GM12878 (cell line): Measurements from ENCODE around the gene GBA3. TPM values are rescaled to one million over a fixed set of nuclear protein-coding genes. Genes with fewer than 3 reads are reported as not detected.

Experiments
- ATAC-seq: fragments of 200-7000 bp; cut with Tn5 transposase; 3 replicates; pipeline ENCODE4 v1.9.1; 2020; ENCODE audit warnings: mild to moderate bottlenecking, moderate library complexity
- BruUV-seq: library from RNA; stranded (reverse); fragments of 400-500 nt; replicated peaks from 2 replicates; lab custom pipeline; 2021; lab: Mats Ljungman, UMichigan
- CTCF ChIA-PET: fragments of 300-600 bp; sonication (Branson Sonifier 250); formaldehyde crosslinking; extraction: SDS; loops from one replicate; lab custom pipeline; 2021; ENCODE audit warnings: inconsistent platforms; lab: Yijun Ruan, JAX
- POLR2A ChIA-PET: fragments of 350-600 bp; formaldehyde crosslinking; extraction: SDS; loops from one replicate; lab custom pipeline; 2021; ENCODE audit warnings: inconsistent platforms; lab: Charles Lee
- RAD21 ChIA-PET: fragments of 300-600 bp; sonication (Branson Sonifier 250); formaldehyde crosslinking; loops from one replicate; lab custom pipeline; 2023; ENCODE audit warnings: antibody characterized with exemption; ENCODE audit not compliant: unreplicated experiment; lab: Charles Lee
- SMC1A ChIA-PET: fragments of 300-600 bp; sonication (Branson Sonifier 250); formaldehyde crosslinking; loops from one replicate; lab custom pipeline; 2023; ENCODE audit not compliant: unreplicated experiment, uncharacterized antibody; lab: Charles Lee
- DNase-seq: peaks from one replicate; pipeline ENCODE4 v3.0.0-alpha.2; 2011; ENCODE audit warnings: low read depth, low spot score
- FAIRE-seq: peaks from 3 replicates; lab custom pipeline; 2011; peaks lifted over from hg19 to GRCh38; lab: Jason Lieb, UNC
- H2AFZ ChIP-seq: 2 replicates; pipeline ENCODE4 v1.6.0; 2011; ENCODE audit warnings: low read depth, low read length, control low read depth; ENCODE audit not compliant: control insufficient read depth
- H3K27ac ChIP-seq: 2 replicates; pipeline ENCODE4 v1.5.1; 2011; ENCODE audit warnings: control low read depth; ENCODE audit not compliant: control insufficient read depth, insufficient read depth
- H3K27me3 ChIP-seq, 2 experiments: replicated peaks in 1 of 2; 2 replicates each; pipeline versions ENCODE4 v1.6.0 to v1.6.1; 2011; ENCODE audit warnings: low read length in 1 of 2; ENCODE audit not compliant: control insufficient read depth in 2 of 2, insufficient read depth in 2 of 2
- H3K36me3 ChIP-seq, 2 experiments: 2 replicates each; pipeline ENCODE4 v1.5.1; 2011; ENCODE audit warnings: low read length in 1 of 2; ENCODE audit not compliant: control insufficient read depth in 2 of 2, insufficient read depth in 2 of 2
- H3K4me1 ChIP-seq: 2 replicates; pipeline ENCODE4 v1.6.1; 2011; ENCODE audit warnings: mild to moderate bottlenecking, low read length, moderate library complexity, mixed read lengths; ENCODE audit not compliant: control insufficient read depth, insufficient read depth
- H3K4me2 ChIP-seq: 2 replicates; pipeline ENCODE4 v1.6.0; 2011; ENCODE audit warnings: control low read depth; ENCODE audit not compliant: control insufficient read depth, insufficient read depth
- H3K4me3 ChIP-seq: fragments of 200-600 bp; sonication (generic); 2 replicates; pipeline ENCODE4 v1.5.1; 2016
- H3K79me2 ChIP-seq: 2 replicates; pipeline ENCODE4 v1.6.0; 2011; ENCODE audit warnings: low read length; ENCODE audit not compliant: control insufficient read depth, insufficient read depth
- H3K9ac ChIP-seq: 2 replicates; pipeline ENCODE4 v1.8.0; 2011; ENCODE audit warnings: low read length, control low read depth, mixed read lengths; ENCODE audit not compliant: control insufficient read depth, insufficient read depth
- H3K9me3 ChIP-seq: replicated peaks from 3 replicates; pipeline ENCODE4 v1.5.1; 2011; ENCODE audit warnings: mild to moderate bottlenecking, low read length; ENCODE audit not compliant: control insufficient read depth, insufficient read depth
- H4K20me1 ChIP-seq: 2 replicates; pipeline ENCODE4 v1.6.0; 2011; ENCODE audit not compliant: control insufficient read depth, insufficient read depth
- EP300 ChIP-seq, 2 experiments: fragments of 150-350 bp in 1 of 2; IDR thresholded peaks; 2 replicates each; pipeline ENCODE4 v1.6.1; 2011 to 2012; ENCODE audit warnings: low read depth in 2 of 2, low read length in 2 of 2, borderline replicate concordance in 1 of 2, improper control_type of control experiment in 1 of 2, inconsistent platforms in 1 of 2; ENCODE audit not compliant: control insufficient read depth in 1 of 2
- FOXK2 ChIP-seq: fragments of 450-650 bp; IDR thresholded peaks from 2 replicates; pipeline ENCODE4 v1.6.1; 2017; ENCODE audit warnings: mild to moderate bottlenecking, moderate library complexity
- IKZF2 ChIP-seq, 2 experiments: fragments of 450-650 bp; IDR thresholded peaks; 2 replicates each; pipeline ENCODE4 v1.6.1; 2017; ENCODE audit warnings: mild to moderate bottlenecking in 2 of 2, moderate library complexity in 2 of 2
- PAX8 ChIP-seq: fragments of 450-650 bp; IDR thresholded peaks from 2 replicates; pipeline ENCODE4 v1.6.1; 2017; ENCODE audit warnings: mild to moderate bottlenecking, moderate library complexity
- WGBS: methylation state at CpG from one replicate; pipeline ENCODE4 v1.1.6; 2016; ENCODE audit warnings: low lambda C conversion rate; ENCODE audit not compliant: insufficient replicate concordance, insufficient coverage; ENCODE audit errors: missing lambda C conversion rate; 5-methylcytosine and 5-hydroxymethylcytosine counted together
- in situ Hi-C: fragments of 300-500 bp; cut with MboI; formaldehyde crosslinking; loops from 9 replicates; pipeline ENCODE4 v1.14.3; 2018; ENCODE audit warnings: mixed read lengths
- intact Hi-C: fragments of 100-400 bp; cut with micrococcal nuclease; formaldehyde crosslinking; loops from one replicate; pipeline ENCODE4 v1.14.2; 2022; ENCODE audit not compliant: unreplicated experiment
- polyA plus RNA-seq, 11 experiments: library from polyadenylated mRNA; depleted of rRNA in 4 of 11; unstranded in 6 of 11; stranded (reverse) in 5 of 11; fragments of >200 nt; fragmentation: Nextera tagmentation in 4 of 11; fragmentation: Illumina TruSeq in 1 of 11; extraction: Ambion mirVana in 4 of 11; extraction: Trizol in 1 of 11; gene quantifications; 1 replicate in 1 of 11; 2 replicates in 10 of 11; pipeline versions ENCODE4 v1.2.1 to v1.2.3, GENCODE V29; 2011 to 2016; ENCODE audit warnings: inconsistent platforms in 2 of 11, missing spikeins in 2 of 11, low read depth in 1 of 11
- total RNA-seq, 4 experiments: library from RNA; depleted of rRNA in 3 of 4; stranded (reverse); fragments of >200 nt in 3 of 4; fragmentation: Illumina TruSeq in 1 of 4; extraction: Trizol in 1 of 4; gene quantifications; 2 replicates each; pipeline versions ENCODE4 v1.2.1 to v1.2.3, GENCODE V29; 2013 to 2021
- TF ChIP-seq, protein P1 (sequence below): fragments of 450-650 bp; IDR thresholded peaks from 2 replicates; pipeline ENCODE4 v1.6.1; 2017; ENCODE audit warnings: mild to moderate bottlenecking, moderate library complexity

Gene GBA3
- total and polyA plus RNA-seq, 10 of the 15 experiments (the other 5 are each of a cell fraction or from before 2014, with no cell fraction given) = 0.10 to 7.2 (median 0.27) TPM

DNA sequence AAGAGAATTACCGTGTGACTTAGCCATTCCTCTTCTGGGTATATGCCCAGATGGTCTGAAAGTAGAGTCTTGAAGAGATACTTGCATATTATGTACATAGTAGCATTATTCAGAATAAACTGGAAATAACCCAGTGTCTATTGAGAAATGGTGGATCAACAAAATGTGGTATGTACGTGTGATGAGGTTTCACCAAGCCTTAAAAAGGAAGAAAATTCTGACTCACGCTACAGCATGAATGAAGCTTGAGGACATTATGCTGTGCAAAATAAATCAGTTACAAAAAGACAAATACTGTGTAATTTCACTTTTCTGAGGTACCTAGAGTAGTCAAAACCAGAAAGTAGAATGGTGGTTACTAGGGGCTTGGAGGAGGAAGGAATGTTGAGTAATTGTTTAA lies 37.3 kb downstream of the GBA3 start:
- H3K9me3 ChIP-seq = no peaks in the 10 kb centered on the region
- H3K4me3 ChIP-seq = no peak overlapping the region
- no peak overlapping the region for H3K9ac ChIP-seq
- no peaks in the 10 kb centered on the region for H3K4me1 ChIP-seq
- H2AFZ ChIP-seq = no peak overlapping the region
- CTCF ChIA-PET = interaction anchor here (1.4 to 4.6 kb wide), 2 partner anchors 13 to 58 kb away, joined by 4 to 25 read pairs; no protein-coding TSS in a partner anchor
- ATAC-seq (peak; percentile 79), DNase-seq (no peak), FAIRE-seq (no peak)
- no peaks in the 10 kb centered on the region for H4K20me1 ChIP-seq
- POLR2A ChIA-PET = interaction anchor here (3.9 kb wide), 1 partner anchor 13 kb away, joined by 26 read pairs; no protein-coding TSS in a partner anchor
- 2% methylated on average over 3 of the region's 3 CpGs for WGBS
- H3K27ac ChIP-seq = no peak overlapping the region
- SMC1A ChIA-PET = interaction anchor here (0.6 to 2.5 kb wide), 5 partner anchors 9 to 126 kb away, joined by 4 to 11 read pairs (median 5); no protein-coding TSS in a partner anchor
- in situ Hi-C loops = no loop called here
- H3K4me2 ChIP-seq = no peak overlapping the region
- RAD21 ChIA-PET = interaction anchor here (0.7 to 1.5 kb wide), 2 partner anchors 9 to 640 kb away, joined by 3 to 10 read pairs; no protein-coding TSS in a partner anchor
- H3K27me3 ChIP-seq = no peaks in the 10 kb centered on the region
- intact Hi-C loops = no loop called here
- no peaks in the 10 kb centered on the region for H3K79me2 ChIP-seq
- BruUV-seq = no TSS peak
- TF ChIP-seq EP300 (IDR thresholded peaks at IDR 0.05; ENCODE audit: borderline replicate concordance in 1 of 2, control insufficient read depth in 1 of 2, low read depth in 2 of 2, low read length in 2 of 2) (peak in 1 of 2 experiments; percentile 45; a peak in 1 of 4 replicates), PAX8 (no peak), FOXK2 (no peak), IKZF2 (IDR thresholded peaks at IDR 0.05) (peak; percentile 27 to 46; a peak in 2 of 4 replicates)
- TF ChIP-seq, protein P1, sequence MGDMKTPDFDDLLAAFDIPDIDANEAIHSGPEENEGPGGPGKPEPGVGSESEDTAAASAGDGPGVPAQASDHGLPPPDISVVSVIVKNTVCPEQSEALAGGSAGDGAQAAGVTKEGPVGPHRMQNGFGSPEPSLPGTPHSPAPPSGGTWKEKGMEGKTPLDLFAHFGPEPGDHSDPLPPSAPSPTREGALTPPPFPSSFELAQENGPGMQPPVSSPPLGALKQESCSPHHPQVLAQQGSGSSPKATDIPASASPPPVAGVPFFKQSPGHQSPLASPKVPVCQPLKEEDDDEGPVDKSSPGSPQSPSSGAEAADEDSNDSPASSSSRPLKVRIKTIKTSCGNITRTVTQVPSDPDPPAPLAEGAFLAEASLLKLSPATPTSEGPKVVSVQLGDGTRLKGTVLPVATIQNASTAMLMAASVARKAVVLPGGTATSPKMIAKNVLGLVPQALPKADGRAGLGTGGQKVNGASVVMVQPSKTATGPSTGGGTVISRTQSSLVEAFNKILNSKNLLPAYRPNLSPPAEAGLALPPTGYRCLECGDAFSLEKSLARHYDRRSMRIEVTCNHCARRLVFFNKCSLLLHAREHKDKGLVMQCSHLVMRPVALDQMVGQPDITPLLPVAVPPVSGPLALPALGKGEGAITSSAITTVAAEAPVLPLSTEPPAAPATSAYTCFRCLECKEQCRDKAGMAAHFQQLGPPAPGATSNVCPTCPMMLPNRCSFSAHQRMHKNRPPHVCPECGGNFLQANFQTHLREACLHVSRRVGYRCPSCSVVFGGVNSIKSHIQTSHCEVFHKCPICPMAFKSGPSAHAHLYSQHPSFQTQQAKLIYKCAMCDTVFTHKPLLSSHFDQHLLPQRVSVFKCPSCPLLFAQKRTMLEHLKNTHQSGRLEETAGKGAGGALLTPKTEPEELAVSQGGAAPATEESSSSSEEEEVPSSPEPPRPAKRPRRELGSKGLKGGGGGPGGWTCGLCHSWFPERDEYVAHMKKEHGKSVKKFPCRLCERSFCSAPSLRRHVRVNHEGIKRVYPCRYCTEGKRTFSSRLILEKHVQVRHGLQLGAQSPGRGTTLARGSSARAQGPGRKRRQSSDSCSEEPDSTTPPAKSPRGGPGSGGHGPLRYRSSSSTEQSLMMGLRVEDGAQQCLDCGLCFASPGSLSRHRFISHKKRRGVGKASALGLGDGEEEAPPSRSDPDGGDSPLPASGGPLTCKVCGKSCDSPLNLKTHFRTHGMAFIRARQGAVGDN = no peak
- no peaks in the 10 kb centered on the region for H3K36me3 ChIP-seq
